HUES6 (cell line): ENCODE measurements around the gene AFF3.

Experiments used
- H3K27ac ChIP-seq: 2 replicates; pipeline ENCODE4 v1.7.0; 2013; ENCODE audit warnings: low read depth, mild to moderate bottlenecking, low read length, inconsistent platforms
- H3K27me3 ChIP-seq: 2 replicates; pipeline ENCODE4 v1.6.1; 2013; ENCODE audit warnings: low read length; ENCODE audit not compliant: control insufficient read depth, insufficient read depth
- H3K36me3 ChIP-seq: 2 replicates; pipeline ENCODE4 v1.6.1; 2013; ENCODE audit warnings: low read length; ENCODE audit not compliant: control insufficient read depth, insufficient read depth
- H3K4me1 ChIP-seq: 2 replicates; pipeline ENCODE4 v1.6.1; 2013; ENCODE audit warnings: low read length; ENCODE audit not compliant: control insufficient read depth, insufficient read depth
- H3K4me3 ChIP-seq: 2 replicates; pipeline ENCODE4 v1.5.1; 2013; ENCODE audit warnings: low read depth, low read length
- H3K9ac ChIP-seq: one replicate; pipeline ENCODE4 v1.6.1; 2013; ENCODE audit warnings: mild to moderate bottlenecking, low read length
- H3K9me3 ChIP-seq: 2 replicates; pipeline ENCODE4 v1.6.1; 2013; ENCODE audit warnings: low read depth, low read length; ENCODE audit not compliant: control insufficient read depth, insufficient read depth

AFF3 gene

GRCh38 chr2:100148883-100149282 is 6.5 kb upstream of the AFF3 start:
- no peaks in the 10 kb centered on the region for H3K9me3 ChIP-seq

DNA sequence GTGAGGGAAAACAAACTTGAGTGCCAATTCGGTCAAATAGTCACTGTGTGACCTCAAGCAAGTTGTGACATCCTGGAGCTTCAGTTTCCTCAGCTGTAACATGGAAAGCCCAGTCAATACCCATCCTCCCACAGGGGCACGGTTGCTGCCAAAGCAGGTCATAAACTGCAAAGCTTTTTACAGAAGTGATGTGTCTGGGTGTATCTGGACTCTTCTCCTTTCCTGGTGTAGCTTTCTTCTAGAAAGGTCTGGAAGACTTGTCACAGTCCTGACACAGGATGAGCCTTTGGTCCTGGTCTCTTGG is 4.2 kb upstream of the AFF3 start:
- H3K27ac ChIP-seq, result no peak overlapping the region
- H3K9ac ChIP-seq, result no peak overlapping the region
- H3K36me3 ChIP-seq, result no peaks in the 10 kb centered on the region
- H3K9me3 ChIP-seq, result no peaks in the 10 kb centered on the region
- H3K4me1 ChIP-seq, result no peaks in the 10 kb centered on the region
- H3K27me3 ChIP-seq, result peaks cover 10% of the 10 kb centered on the region; the same call in 1 of the 2 replicates
- H3K4me3 ChIP-seq, result no peak overlapping the region

More at GRCh38 chr2:100148883-100149282, 6.5 kb upstream of the AFF3 start:
- H3K4me1 ChIP-seq, result no peaks in the 10 kb centered on the region
- H3K9ac ChIP-seq, result no peak overlapping the region
- H3K4me3 ChIP-seq, result no peak overlapping the region
- no peaks in the 10 kb centered on the region for H3K36me3 ChIP-seq
- H3K27ac ChIP-seq, result no peak overlapping the region
- peaks cover 9% of the 10 kb centered on the region; the same call in 1 of the 2 replicates for H3K27me3 ChIP-seq

DNA sequence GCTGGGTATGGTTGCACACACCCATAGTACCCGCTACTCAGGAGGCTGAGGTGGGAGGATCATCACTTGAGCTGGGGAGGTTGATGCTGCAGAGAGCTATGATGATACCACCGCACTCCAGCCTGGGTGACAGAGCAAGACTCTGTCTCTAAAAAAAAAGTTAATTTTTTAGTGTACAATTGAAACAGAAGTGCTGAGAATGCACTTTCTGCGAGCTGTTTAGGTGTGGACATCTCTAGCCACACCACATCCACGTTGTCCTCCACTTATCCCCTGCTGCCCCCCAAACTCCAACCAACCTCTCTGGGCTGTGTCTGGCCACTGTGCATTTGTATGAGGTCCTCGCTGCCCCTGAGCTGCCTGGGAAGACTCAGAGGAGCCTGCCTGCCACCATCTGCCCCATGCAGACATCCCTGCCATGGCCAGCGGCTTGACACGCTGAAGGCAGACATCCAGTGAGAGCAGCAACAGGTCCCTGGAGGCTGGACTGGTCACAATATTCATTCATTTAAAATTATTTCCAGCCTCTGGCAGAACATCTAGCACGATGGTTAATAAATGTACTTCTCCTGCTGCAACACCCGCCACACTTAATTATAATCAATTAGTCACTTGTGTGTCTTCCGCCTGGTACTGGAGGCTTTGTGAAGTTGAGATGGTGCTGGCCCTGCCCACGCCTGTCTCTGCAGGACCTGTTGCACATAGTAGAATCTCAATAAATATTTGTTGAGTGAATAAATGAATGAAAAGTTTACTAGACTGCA is 3.7 kb upstream of the AFF3 start:
- Histone ChIP-seq H3K4me1 (no peaks in the 10 kb centered on the region), H3K27ac (no peak overlapping the region)

GRCh38 chr2:100143286-100143685 is 896 bp upstream of the AFF3 start:
- Histone ChIP-seq H3K4me1 (no peaks in the 10 kb centered on the region), H3K27ac (no peak overlapping the region), H3K36me3 (no peaks in the 10 kb centered on the region), H3K9me3 (no peaks in the 10 kb centered on the region), H3K4me3 (no peak overlapping the region), H3K9ac (no peak overlapping the region), H3K27me3 (peaks cover 15% of the 10 kb centered on the region; the same call in 1 of the 2 replicates)

More for the DNA sequence above, 3.7 kb upstream of the AFF3 start:
- no peak overlapping the region for H3K4me3 ChIP-seq
- H3K9ac ChIP-seq, result no peak overlapping the region
- H3K9me3 ChIP-seq, result no peaks in the 10 kb centered on the region
- no peaks in the 10 kb centered on the region for H3K36me3 ChIP-seq
- H3K27me3 ChIP-seq, result peaks cover 10% of the 10 kb centered on the region; the same call in 1 of the 2 replicates

GRCh38 chr2:100141906-100142305 is 484 bp downstream of the AFF3 start:
- H3K9me3 ChIP-seq, result no peaks in the 10 kb centered on the region
- H3K4me1 ChIP-seq, result no peaks in the 10 kb centered on the region
- H3K27me3 ChIP-seq, result peaks cover 23% of the 10 kb centered on the region; the same call in 1 of the 2 replicates
- H3K9ac ChIP-seq, result no peak overlapping the region
- H3K27ac ChIP-seq, result no peak overlapping the region
- H3K36me3 ChIP-seq, result no peaks in the 10 kb centered on the region
- H3K4me3 ChIP-seq, result no peak overlapping the region

DNA sequence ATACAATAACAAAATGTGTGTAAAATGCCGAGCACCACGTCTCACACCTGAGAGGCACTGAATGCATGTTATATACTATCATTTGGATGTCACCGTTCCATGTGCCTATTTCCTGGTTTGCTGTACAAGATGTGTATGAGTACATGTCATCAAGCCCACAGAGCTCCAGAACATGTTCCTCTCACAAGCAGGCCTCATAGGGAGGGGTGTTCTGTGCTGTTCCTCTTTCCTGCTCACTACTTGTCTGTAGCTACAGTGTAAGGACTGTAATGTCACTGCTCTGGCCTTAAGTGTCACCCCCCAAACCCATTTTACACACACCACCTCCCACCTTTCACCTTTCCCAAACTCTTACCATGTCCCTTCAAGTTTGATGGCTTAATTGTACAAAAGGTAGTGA is 1.8 kb downstream of the AFF3 start:
- no peaks in the 10 kb centered on the region for H3K36me3 ChIP-seq
- H3K9ac ChIP-seq, result no peak overlapping the region
- H3K27ac ChIP-seq, result no peak overlapping the region
- no peaks in the 10 kb centered on the region for H3K4me1 ChIP-seq
- peaks cover 32% of the 10 kb centered on the region; the same call in 1 of the 2 replicates for H3K27me3 ChIP-seq
- H3K9me3 ChIP-seq, result no peaks in the 10 kb centered on the region
- no peak overlapping the region for H3K4me3 ChIP-seq

DNA sequence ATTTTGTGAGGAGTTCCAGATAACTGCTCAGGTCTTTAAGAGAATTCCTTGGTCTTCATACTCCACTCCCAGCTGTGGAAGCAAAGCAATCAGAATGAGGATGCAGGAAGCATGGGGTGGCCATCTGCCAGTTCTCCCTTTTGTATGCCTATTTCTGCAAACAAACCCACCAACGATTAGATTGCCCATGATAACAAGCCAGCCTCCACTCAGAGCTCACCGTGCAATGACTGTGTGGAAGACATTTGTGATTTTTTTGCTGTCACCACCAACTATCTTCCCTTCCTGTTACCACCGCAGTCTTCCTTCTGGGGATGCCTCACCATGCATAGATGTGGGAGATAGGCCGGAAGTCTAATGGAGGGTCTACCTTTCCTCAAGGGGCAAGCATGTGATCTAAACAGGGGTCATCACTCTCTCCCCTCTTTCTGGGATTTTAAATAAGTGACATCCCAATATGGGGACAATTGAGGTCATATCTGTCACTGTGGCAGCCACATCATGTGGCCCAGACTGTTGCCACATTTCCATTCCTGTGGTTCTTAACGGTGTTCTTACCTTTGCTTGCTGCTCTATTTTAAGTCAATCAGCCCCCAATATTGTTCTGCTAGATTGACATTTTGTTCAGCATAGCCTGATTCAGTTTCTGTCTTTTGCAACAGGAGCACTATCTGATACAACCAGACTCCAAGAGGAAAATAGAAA is 4.4 kb downstream of the AFF3 start:
- Histone ChIP-seq H3K36me3 (no peaks in the 10 kb centered on the region), H3K27ac (no peak overlapping the region), H3K27me3 (peaks cover 30% of the 10 kb centered on the region; the same call in 1 of the 2 replicates), H3K4me1 (no peaks in the 10 kb centered on the region), H3K4me3 (no peak overlapping the region), H3K9me3 (no peaks in the 10 kb centered on the region), H3K9ac (no peak overlapping the region)

- Histone ChIP-seq H3K9ac (no peak overlapping the region), H3K27ac (no peak overlapping the region), H3K36me3 (no peaks in the 10 kb centered on the region), H3K27me3 (peaks cover 30% of the 10 kb centered on the region; the same call in 1 of the 2 replicates), H3K4me3 (no peak overlapping the region), H3K4me1 (no peaks in the 10 kb centered on the region), H3K9me3 (no peaks in the 10 kb centered on the region)
Observed at GRCh38 chr2:100137318-100137717, 5.1 kb downstream of the AFF3 start.

DNA sequence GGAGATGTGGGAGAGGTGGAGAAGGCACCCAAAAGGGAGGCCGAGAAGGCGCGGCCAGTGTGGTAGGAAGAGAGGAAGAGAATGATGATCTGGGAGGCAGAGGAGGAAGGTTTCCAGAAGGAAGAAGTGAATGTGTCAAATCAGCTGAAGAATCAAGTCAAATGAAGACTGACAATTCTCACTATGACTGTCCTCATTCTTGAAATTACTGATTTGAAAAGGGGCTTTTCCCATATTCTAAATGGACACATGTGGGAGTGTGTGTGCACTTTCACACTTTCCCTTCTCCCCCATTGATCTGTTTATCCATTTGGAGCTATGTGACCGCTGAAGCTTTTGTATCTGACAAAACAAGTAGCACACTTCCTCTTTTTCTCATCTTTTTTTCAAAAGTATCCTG is 6.1 kb downstream of the AFF3 start:
- Histone ChIP-seq H3K27ac (no peak overlapping the region), H3K9me3 (no peaks in the 10 kb centered on the region), H3K4me3 (no peak overlapping the region), H3K36me3 (no peaks in the 10 kb centered on the region), H3K27me3 (peaks cover 30% of the 10 kb centered on the region), H3K4me1 (no peaks in the 10 kb centered on the region), H3K9ac (no peak overlapping the region)

DNA sequence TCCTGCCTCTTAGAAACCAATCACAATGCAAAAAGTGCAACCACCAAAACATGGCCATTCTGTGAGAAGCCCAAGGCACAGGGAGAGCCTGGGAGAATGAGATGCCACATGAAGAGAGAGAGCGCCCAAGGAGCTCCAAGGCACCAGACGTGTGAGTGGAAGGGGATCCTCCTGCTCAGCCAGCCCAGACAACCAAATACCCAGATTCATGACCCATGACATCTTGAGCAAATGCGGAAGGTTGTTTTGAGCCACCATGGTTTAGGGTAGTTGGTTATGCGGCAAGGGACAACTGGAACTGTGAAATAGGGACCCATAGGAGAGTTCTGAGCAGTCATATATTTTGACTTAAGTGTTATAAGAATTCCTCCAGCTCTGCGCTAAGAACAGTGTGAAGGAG is 7.0 kb downstream of the AFF3 start:
- no peak overlapping the region for H3K9ac ChIP-seq
- peaks cover 33% of the 10 kb centered on the region for H3K27me3 ChIP-seq
- no peak overlapping the region for H3K4me3 ChIP-seq
- H3K9me3 ChIP-seq, result no peaks in the 10 kb centered on the region
- H3K36me3 ChIP-seq, result no peaks in the 10 kb centered on the region
- no peaks in the 10 kb centered on the region for H3K4me1 ChIP-seq
- H3K27ac ChIP-seq, result no peak overlapping the region

DNA sequence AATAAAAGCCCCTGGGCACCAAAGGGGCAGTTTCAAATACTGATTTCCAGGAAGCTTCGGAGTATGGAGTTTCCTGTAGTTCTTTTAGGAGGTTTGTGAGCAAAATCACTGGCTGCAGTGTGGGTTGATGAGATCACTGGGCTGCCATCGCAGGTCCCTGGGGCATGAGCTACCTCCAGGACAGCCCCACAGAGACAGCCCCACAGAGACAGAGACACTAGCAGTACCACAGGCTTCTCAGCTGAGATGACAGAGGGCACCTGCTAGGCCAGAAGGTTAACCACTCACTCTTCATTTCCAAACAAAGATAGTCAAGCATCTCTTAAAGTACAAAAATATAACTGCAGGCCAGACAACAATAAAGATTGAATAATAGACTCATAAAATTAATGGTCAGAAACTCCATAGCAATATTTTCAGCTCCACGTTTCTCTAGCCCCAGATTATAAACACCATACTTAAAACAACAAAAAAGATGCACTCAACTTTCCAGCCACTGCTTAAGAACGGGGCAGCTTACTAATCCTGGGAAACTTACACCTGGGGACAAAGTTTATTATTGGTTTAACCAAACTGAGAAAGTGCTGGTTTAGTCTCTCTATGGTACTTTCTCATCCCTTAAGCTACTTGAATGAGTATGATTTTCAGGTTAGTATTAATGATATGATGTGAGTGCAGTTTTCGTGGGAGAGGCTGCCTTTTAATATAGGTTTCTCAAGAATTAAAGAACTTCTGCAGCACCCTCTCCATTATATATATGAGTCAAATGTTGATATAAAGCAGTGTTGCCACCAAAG is 11.6 kb downstream of the AFF3 start:
- Histone ChIP-seq H3K4me3 (no peak overlapping the region), H3K36me3 (no peaks in the 10 kb centered on the region), H3K4me1 (no peaks in the 10 kb centered on the region), H3K9ac (no peak overlapping the region), H3K27me3 (peaks cover 45% of the 10 kb centered on the region), H3K9me3 (no peaks in the 10 kb centered on the region), H3K27ac (no peak overlapping the region)
